ENCODE measurements around the gene ESR1. TPM values are rescaled to one million over a fixed set of nuclear protein-coding genes. Genes with fewer than 3 reads are reported as not detected.

The ESR1 gene
- total and polyA plus RNA-seq, 9 of the 15 experiments (the other 6 are each of a cell fraction or from before 2014, with no cell fraction given): 0.03 to 0.27 (median 0.08) TPM; not detected in 1

GRCh38 chr6:152071318-152071717 lies 263.8 kb downstream of the ESR1 start (continued):
- TF ChIP-seq E4F1 (CRISPR knock-in tag; IDR thresholded peaks at IDR 0.05; ENCODE audit: borderline replicate concordance) (no peak), OTX1 (CRISPR knock-in tag; IDR thresholded peaks at IDR 0.05) (no peak), CBFA2T3 (IDR thresholded peaks at IDR 0.05) (no peak), HCFC1 (IDR thresholded peaks at IDR 0.05; ENCODE audit: low read depth, low read length) (no peak), ESRRA (IDR thresholded peaks at IDR 0.05; ENCODE audit: borderline replicate concordance, low read depth) (no peak), MGA (IDR thresholded peaks at IDR 0.05) (no peak), ZNF740 (CRISPR knock-in tag; IDR thresholded peaks at IDR 0.05) (no peak), ZNF740 (tag; IDR thresholded peaks at IDR 0.05) (no peak), SP1 (CRISPR knock-in tag; IDR thresholded peaks at IDR 0.05) (no peak), CXXC5 (CRISPR knock-in tag; IDR thresholded peaks at IDR 0.05) (no peak)
